ENCODE results near the gene PELI1. TPM values are rescaled to one million over a fixed set of nuclear protein-coding genes. Genes with fewer than 3 reads are reported as not detected.

PELI1 gene
- total RNA-seq, 1 experiment from 2014 or later = 61.0 TPM

GRCh38 chr2:64094663-64095382 is 49.4 kb downstream of the PELI1 start:
- H4K91ac ChIP-seq (ENCODE audit: insufficient read length, low read depth, low read length) = no peak overlapping the region
- H2BK15ac ChIP-seq (ENCODE audit: low read depth, low read length) = no peak overlapping the region
- Mint-ChIP-seq H3K9me3 (no peaks in the 10 kb centered on the region), H3K27ac (peak overlapping the region in 1 of 3 experiments; percentile 45; a peak in 2 of 7 replicates), H3K4me3 (no peak overlapping the region), H3K36me3 (ENCODE audit: insufficient read depth in 1 of 3, low read depth in 3 of 3) (peaks cover 43 to 66% (median 66%) of the 10 kb centered on the region in 3 experiments), H3K27me3 (ENCODE audit: low read depth) (no peaks in the 10 kb centered on the region), H3K4me1 (peaks cover 3 to 5% of the 10 kb centered on the region in 2 experiments; a peak in 2 of 4 replicates)
- H3K14ac ChIP-seq (ENCODE audit: insufficient read depth, low read length) = no peak overlapping the region
- H2BK5ac ChIP-seq (ENCODE audit: insufficient read length, low read length) = no peak overlapping the region
- no peak overlapping the region for H4K8ac ChIP-seq (replicated peaks; ENCODE audit: insufficient read length, low read depth, low read length)
- H2AFZ ChIP-seq (ENCODE audit: low read length) = no peak overlapping the region
- no peaks in the 10 kb centered on the region for H3K79me1 ChIP-seq (ENCODE audit: insufficient read depth, low read depth, low read length, poor library complexity, severe bottlenecking)
- H2BK20ac ChIP-seq (ENCODE audit: low read depth, low read length, poor library complexity, severe bottlenecking) = no peak overlapping the region
- no peaks in the 10 kb centered on the region for H3K27me3 ChIP-seq (ENCODE audit: insufficient read depth, low read length)
- WGBS (ENCODE audit: extremely low coverage, insufficient read length, low lambda C conversion rate) = no CpG with 5 or more reads among the region's 12 CpGs
- no peaks in the 10 kb centered on the region for H3K4me1 ChIP-seq (ENCODE audit: insufficient read depth, low read length)
- H3K27ac ChIP-seq (ENCODE audit: insufficient read length, low read depth, low read length) = no peak overlapping the region
- no peak for DNase-seq
- H3K4me2 ChIP-seq (ENCODE audit: insufficient read depth, insufficient read length, low read length) = no peak overlapping the region
- no peak overlapping the region for H2BK120ac ChIP-seq (ENCODE audit: low read depth, low read length, poor library complexity, severe bottlenecking)
- no peaks in the 10 kb centered on the region for H3K9me3 ChIP-seq (ENCODE audit: control insufficient read depth, low read depth, low read length)
- no peak for TF ChIP-seq CTCF (conservative IDR thresholded peaks at IDR 0.05)
- no peak overlapping the region for H2BK12ac ChIP-seq (ENCODE audit: insufficient read length, low read depth, low read length)
- H3K23ac ChIP-seq (ENCODE audit: insufficient read length, low read depth, low read length) = no peak overlapping the region
- no peak overlapping the region for H3K56ac ChIP-seq (ENCODE audit: insufficient read length, low read depth, low read length)
- H3K18ac ChIP-seq (ENCODE audit: insufficient read length, low read depth, low read length) = no peak overlapping the region
- no peak overlapping the region for H3K9ac ChIP-seq (ENCODE audit: extremely low read depth, insufficient read length, low read length)
- H4K5ac ChIP-seq (ENCODE audit: insufficient read length, low read depth, low read length) = no peak overlapping the region
- H3K23me2 ChIP-seq (ENCODE audit: insufficient read length, low read depth, low read length, poor library complexity, severe bottlenecking) = no peaks in the 10 kb centered on the region
- no peaks in the 10 kb centered on the region for H4K20me1 ChIP-seq (ENCODE audit: control insufficient read depth, insufficient read depth, insufficient read length)
- no peak overlapping the region for H3K4ac ChIP-seq (ENCODE audit: low read depth, low read length)
- no peak overlapping the region for H2AK5ac ChIP-seq (ENCODE audit: insufficient read length, low read length)
- no peaks in the 10 kb centered on the region for H3K79me2 ChIP-seq (ENCODE audit: insufficient read depth, low read length)
- no peak overlapping the region for H3T11ph ChIP-seq (ENCODE audit: low read length)

Measured in H9 (cell line).